H9 (cell line): ENCODE data around the gene RS1. TPM values are rescaled to one million over a fixed set of nuclear protein-coding genes. Genes with fewer than 3 reads are reported as not detected.

Experiments
- DNase-seq: peaks from one replicate; pipeline ENCODE4 v3.0.0-alpha.2; 2017
- H2AFZ ChIP-seq: one replicate; pipeline ENCODE4 v1.6.1; 2013; ENCODE audit warnings: mild to moderate bottlenecking, low read length, control low read depth, moderate library complexity
- H2AK5ac ChIP-seq: 2 replicates; pipeline ENCODE4 v1.6.1; 2013; ENCODE audit warnings: low read length, control low read depth, mixed read lengths; ENCODE audit not compliant: insufficient read length
- H2BK120ac ChIP-seq: one replicate; pipeline ENCODE4 v1.6.1; 2013; ENCODE audit warnings: low read depth, mild to moderate bottlenecking, low read length, control low read depth, inconsistent platforms; ENCODE audit not compliant: poor library complexity, severe bottlenecking
- H2BK12ac ChIP-seq: 2 replicates; pipeline ENCODE4 v1.6.1; 2013; ENCODE audit warnings: low read length, control low read depth, mixed read lengths, low read depth; ENCODE audit not compliant: insufficient read length
- H2BK15ac ChIP-seq: 2 replicates; pipeline ENCODE4 v1.6.1; 2013; ENCODE audit warnings: low read depth, low read length, control low read depth
- H2BK20ac ChIP-seq: one replicate; pipeline ENCODE4 v1.6.1; 2013; ENCODE audit warnings: low read depth, mild to moderate bottlenecking, low read length, control low read depth, inconsistent platforms; ENCODE audit not compliant: poor library complexity, severe bottlenecking
- H2BK5ac ChIP-seq: 2 replicates; pipeline ENCODE4 v1.6.1; 2013; ENCODE audit warnings: low read length, control low read depth, mixed read lengths; ENCODE audit not compliant: insufficient read length
- H3K14ac ChIP-seq: 2 replicates; pipeline ENCODE4 v1.6.1; 2013; ENCODE audit warnings: low read length, control low read depth; ENCODE audit not compliant: insufficient read depth
- H3K18ac ChIP-seq: 2 replicates; pipeline ENCODE4 v1.6.1; 2013; ENCODE audit warnings: low read depth, mild to moderate bottlenecking, mixed read lengths, low read length, control low read depth; ENCODE audit not compliant: insufficient read length
- H3K23ac ChIP-seq: 2 replicates; pipeline ENCODE4 v1.6.1; 2013; ENCODE audit warnings: low read length, control low read depth, mixed read lengths, low read depth; ENCODE audit not compliant: insufficient read length
- H3K23me2 ChIP-seq: 2 replicates; pipeline ENCODE4 v1.6.1; 2013; ENCODE audit warnings: low read depth, mild to moderate bottlenecking, mixed read lengths, low read length, control low read depth; ENCODE audit not compliant: insufficient read length, poor library complexity, severe bottlenecking
- H3K27ac ChIP-seq: 2 replicates; pipeline ENCODE4 v1.5.1; 2013; ENCODE audit warnings: low read length, control low read depth, mixed read lengths, low read depth; ENCODE audit not compliant: insufficient read length
- H3K27me3 ChIP-seq: 2 replicates; pipeline ENCODE4 v1.6.1; 2013; ENCODE audit warnings: low read length, control low read depth, inconsistent platforms; ENCODE audit not compliant: insufficient read depth
- H3K4ac ChIP-seq: 2 replicates; pipeline ENCODE4 v1.6.1; 2013; ENCODE audit warnings: low read depth, mild to moderate bottlenecking, control low read depth, inconsistent platforms, low read length, moderate library complexity
- H3K4me1 ChIP-seq: 2 replicates; pipeline ENCODE4 v1.6.1; 2013; ENCODE audit warnings: low read length, control low read depth, inconsistent platforms; ENCODE audit not compliant: insufficient read depth
- H3K4me2 ChIP-seq: 2 replicates; pipeline ENCODE4 v1.6.1; 2013; ENCODE audit warnings: low read length, control low read depth, mixed read lengths; ENCODE audit not compliant: insufficient read length, insufficient read depth
- H3K56ac ChIP-seq: 2 replicates; pipeline ENCODE4 v1.6.1; 2013; ENCODE audit warnings: low read depth, mild to moderate bottlenecking, mixed read lengths, low read length, control low read depth; ENCODE audit not compliant: insufficient read length
- H3K79me1 ChIP-seq: 2 replicates; pipeline ENCODE4 v1.6.1; 2013; ENCODE audit warnings: low read depth, mild to moderate bottlenecking, moderate library complexity, low read length, control low read depth, inconsistent platforms; ENCODE audit not compliant: insufficient read depth, poor library complexity, severe bottlenecking
- H3K79me2 ChIP-seq: 2 replicates; pipeline ENCODE4 v1.6.1; 2013; ENCODE audit warnings: low read length, control low read depth, inconsistent platforms; ENCODE audit not compliant: insufficient read depth
- H3K9ac ChIP-seq: 2 replicates; pipeline ENCODE4 v1.6.1; 2013; ENCODE audit warnings: low read length, control low read depth, mixed read lengths; ENCODE audit not compliant: insufficient read length; ENCODE audit errors: extremely low read depth
- H3K9me3 ChIP-seq: one replicate; pipeline ENCODE4 v1.6.1; 2013; ENCODE audit warnings: low read depth, low read length, inconsistent platforms; ENCODE audit not compliant: control insufficient read depth
- H3T11ph ChIP-seq: one replicate; pipeline ENCODE4 v1.6.1; 2013; ENCODE audit warnings: mild to moderate bottlenecking, low read length, control low read depth, inconsistent platforms
- H4K20me1 ChIP-seq: one replicate; pipeline ENCODE4 v1.6.1; 2013; ENCODE audit not compliant: control insufficient read depth, insufficient read length, insufficient read depth
- H4K5ac ChIP-seq: 2 replicates; pipeline ENCODE4 v1.6.1; 2013; ENCODE audit warnings: low read depth, mild to moderate bottlenecking, mixed read lengths, low read length, control low read depth; ENCODE audit not compliant: insufficient read length
- H4K8ac ChIP-seq: replicated peaks from 2 replicates; pipeline ENCODE4 v1.6.1; 2013; ENCODE audit warnings: low read length, control low read depth, mixed read lengths, low read depth; ENCODE audit not compliant: insufficient read length
- H4K91ac ChIP-seq: 2 replicates; pipeline ENCODE4 v1.6.1; 2013; ENCODE audit warnings: low read depth, mild to moderate bottlenecking, moderate library complexity, mixed read lengths, low read length, control low read depth; ENCODE audit not compliant: insufficient read length
- H3K27ac Mint-ChIP-seq, 3 experiments: 2 replicates in 2 of 3; 3 replicates in 1 of 3; pipeline ENCODE4 v1.8.0; 2020 to 2021; ENCODE audit warnings: mixed read lengths in 3 of 3, mild to moderate bottlenecking in 1 of 3, moderate library complexity in 1 of 3
- H3K27me3 Mint-ChIP-seq: 2 replicates; pipeline ENCODE4 v1.8.0; 2021; ENCODE audit warnings: low read depth, mild to moderate bottlenecking, moderate library complexity, mixed read lengths
- H3K36me3 Mint-ChIP-seq, 3 experiments: 2 replicates in 2 of 3; 3 replicates in 1 of 3; pipeline ENCODE4 v1.8.0; 2020 to 2021; ENCODE audit warnings: low read depth in 3 of 3, mixed read lengths in 3 of 3; ENCODE audit not compliant: insufficient read depth in 1 of 3
- H3K4me1 Mint-ChIP-seq, 2 experiments: 2 replicates each; pipeline ENCODE4 v1.8.0; 2020; ENCODE audit warnings: mixed read lengths in 2 of 2
- H3K4me3 Mint-ChIP-seq, 2 experiments: 2 replicates in 1 of 2; 3 replicates in 1 of 2; pipeline ENCODE4 v1.8.0; 2020 to 2021; ENCODE audit warnings: mild to moderate bottlenecking in 2 of 2, mixed read lengths in 2 of 2, moderate library complexity in 1 of 2
- H3K9me3 Mint-ChIP-seq, 2 experiments: 2 replicates in 1 of 2; 3 replicates in 1 of 2; pipeline ENCODE4 v1.8.0; 2020; ENCODE audit warnings: mild to moderate bottlenecking in 2 of 2, mixed read lengths in 2 of 2, moderate library complexity in 1 of 2
- WGBS: extraction: QIAGEN DNeasy Blood & Tissue Kit; methylation state at CpG from one replicate; pipeline ENCODE4 v1.1.7; 2013; ENCODE audit warnings: missing lambda C conversion rate, low lambda C conversion rate, mixed read lengths; ENCODE audit not compliant: insufficient read length; ENCODE audit errors: extremely low coverage; 5-methylcytosine and 5-hydroxymethylcytosine counted together
- total RNA-seq: library from RNA; stranded (reverse); gene quantifications from 2 replicates; pipeline ENCODE4 v1.2.1, GENCODE V29; 2021
- TF ChIP-seq, protein P1 (sequence below): fragments of 200-600 bp; sonication (generic); conservative IDR thresholded peaks from 3 replicates; pipeline ENCODE4 v1.8.0; 2021; ENCODE audit warnings: antibody characterized with exemption, mild to moderate bottlenecking

Gene RS1
- total RNA-seq, 1 experiment from 2014 or later = not detected

DNA sequence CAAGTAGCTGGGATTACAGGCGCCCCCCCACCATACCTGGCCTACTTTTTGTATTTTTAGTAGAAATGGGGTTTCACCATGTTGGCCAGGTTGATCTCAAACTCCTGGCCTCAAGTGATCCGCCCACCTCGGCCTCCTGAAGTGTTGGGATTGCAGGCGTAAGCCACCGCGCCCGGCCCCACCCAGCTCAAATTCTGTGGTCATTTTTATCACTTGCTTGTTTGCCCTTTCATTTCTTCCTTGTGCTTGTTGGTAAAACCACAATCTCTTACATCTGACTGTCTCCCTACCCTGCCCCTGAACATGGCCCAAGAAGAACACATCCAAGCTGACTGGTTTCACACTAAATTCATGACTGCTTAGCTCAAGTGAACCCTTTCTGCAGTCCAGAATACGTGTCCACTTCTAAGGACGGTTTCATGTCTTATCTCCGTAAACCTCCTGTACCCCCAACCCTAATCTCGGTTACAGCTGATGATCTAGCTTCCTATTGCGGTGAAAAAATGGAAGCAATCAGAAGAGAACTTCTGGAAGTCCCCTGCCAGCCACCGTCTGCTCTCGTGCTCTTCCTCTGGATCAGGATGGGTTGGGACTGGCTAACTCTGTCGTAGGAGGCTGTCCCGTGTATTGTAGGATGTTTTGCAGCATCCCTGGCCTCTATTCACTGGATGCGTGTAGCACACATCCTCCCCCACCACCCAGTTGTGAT is 5.4 kb upstream of the RS1 start:
- H2AFZ ChIP-seq = no peak overlapping the region
- peaks cover 0 to 6% of the 10 kb centered on the region in 2 experiments; a peak in 2 of 4 replicates for H3K4me1 Mint-ChIP-seq
- H2BK120ac ChIP-seq = no peak overlapping the region
- no CpG with 5 or more reads among the region's 17 CpGs for WGBS
- DNase-seq = no peak
- no peak overlapping the region for H2BK5ac ChIP-seq
- no peak overlapping the region for H3K18ac ChIP-seq
- H3K9me3 Mint-ChIP-seq = peaks cover 59 to 68% of the 10 kb centered on the region in 2 experiments
- H4K5ac ChIP-seq = no peak overlapping the region
- no peak overlapping the region for H3K9ac ChIP-seq
- no peak overlapping the region for H2BK20ac ChIP-seq
- peaks cover 6% of the 10 kb centered on the region for H3K27me3 Mint-ChIP-seq
- no peak overlapping the region for H3K4ac ChIP-seq
- no peak overlapping the region for H3K4me2 ChIP-seq
- H3K27me3 ChIP-seq = no peaks in the 10 kb centered on the region
- no peak overlapping the region for H3K14ac ChIP-seq
- H3K36me3 Mint-ChIP-seq = peaks cover 0 to 5% (median 2%) of the 10 kb centered on the region in 3 experiments; a peak in 4 of 7 replicates
- H3K23ac ChIP-seq = no peak overlapping the region
- peaks cover 3% of the 10 kb centered on the region for H3K23me2 ChIP-seq
- H4K8ac ChIP-seq = no peak overlapping the region
- TF ChIP-seq, protein P1, sequence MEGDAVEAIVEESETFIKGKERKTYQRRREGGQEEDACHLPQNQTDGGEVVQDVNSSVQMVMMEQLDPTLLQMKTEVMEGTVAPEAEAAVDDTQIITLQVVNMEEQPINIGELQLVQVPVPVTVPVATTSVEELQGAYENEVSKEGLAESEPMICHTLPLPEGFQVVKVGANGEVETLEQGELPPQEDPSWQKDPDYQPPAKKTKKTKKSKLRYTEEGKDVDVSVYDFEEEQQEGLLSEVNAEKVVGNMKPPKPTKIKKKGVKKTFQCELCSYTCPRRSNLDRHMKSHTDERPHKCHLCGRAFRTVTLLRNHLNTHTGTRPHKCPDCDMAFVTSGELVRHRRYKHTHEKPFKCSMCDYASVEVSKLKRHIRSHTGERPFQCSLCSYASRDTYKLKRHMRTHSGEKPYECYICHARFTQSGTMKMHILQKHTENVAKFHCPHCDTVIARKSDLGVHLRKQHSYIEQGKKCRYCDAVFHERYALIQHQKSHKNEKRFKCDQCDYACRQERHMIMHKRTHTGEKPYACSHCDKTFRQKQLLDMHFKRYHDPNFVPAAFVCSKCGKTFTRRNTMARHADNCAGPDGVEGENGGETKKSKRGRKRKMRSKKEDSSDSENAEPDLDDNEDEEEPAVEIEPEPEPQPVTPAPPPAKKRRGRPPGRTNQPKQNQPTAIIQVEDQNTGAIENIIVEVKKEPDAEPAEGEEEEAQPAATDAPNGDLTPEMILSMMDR = no peak
- H2BK15ac ChIP-seq = no peak overlapping the region
- H3K27ac Mint-ChIP-seq = no peak overlapping the region; a peak in 1 of 7 replicates
- no peak overlapping the region for H3K56ac ChIP-seq
- no peak overlapping the region for H3K27ac ChIP-seq
- H3K79me1 ChIP-seq = no peaks in the 10 kb centered on the region
- H2BK12ac ChIP-seq = no peak overlapping the region
- H2AK5ac ChIP-seq = no peak overlapping the region
- H4K91ac ChIP-seq = no peak overlapping the region
- no peaks in the 10 kb centered on the region; the same call in 1 of the 2 replicates for H3K4me1 ChIP-seq
- H3K9me3 ChIP-seq = peaks cover 38% of the 10 kb centered on the region
- no peak overlapping the region for H3T11ph ChIP-seq
- no peak overlapping the region for H3K4me3 Mint-ChIP-seq
- H4K20me1 ChIP-seq = no peaks in the 10 kb centered on the region
- peaks cover 3% of the 10 kb centered on the region; the same call in 1 of the 2 replicates for H3K79me2 ChIP-seq
